ENCODE data around the gene RDX. TPM values are rescaled to one million over a fixed set of nuclear protein-coding genes. Genes with fewer than 3 reads are reported as not detected.

RDX gene
- total RNA-seq, 4 donors from 2014 or later: 75.7 to 114 (median 106) TPM

GRCh38 chr11:110269996-110270395 lies 26.4 kb downstream of the RDX start:
- TF ChIP-seq POLR2A (IDR thresholded peaks at IDR 0.05) (no peak), CTCF (IDR thresholded peaks at IDR 0.05) (no peak), POLR2AphosphoS5 (IDR thresholded peaks at IDR 0.05) (no peak), EP300 (IDR thresholded peaks at IDR 0.05) (no peak)
- H3K9me3 ChIP-seq: no peaks in the 10 kb centered on the region
- no peak overlapping the region for H3K27ac ChIP-seq
- peaks cover 0 to 50% of the 10 kb centered on the region in 2 donors for H3K36me3 ChIP-seq
- H3K27me3 ChIP-seq: no peaks in the 10 kb centered on the region
- ATAC-seq: no peak
- H3K4me3 ChIP-seq: no peak overlapping the region
- H3K4me1 ChIP-seq: peaks cover 0 to 34% (median 0%) of the 10 kb centered on the region in 3 donors
- WGBS, 2 donors (ENCODE audit: low coverage in 1 of 2): 87 to 93% methylated on average over 5 to 7 of the region's 7 CpGs

- WGBS, 2 donors (ENCODE audit: low coverage in 1 of 2): 86 to 100% methylated on average over 1 of the region's 1 CpG
- Histone ChIP-seq H3K9me3 (no peaks in the 10 kb centered on the region), H3K27me3 (no peaks in the 10 kb centered on the region), H3K4me1 (peaks cover 0 to 25% (median 0%) of the 10 kb centered on the region in 3 donors), H3K36me3 (peaks cover 0 to 56% of the 10 kb centered on the region in 2 donors), H3K27ac (no peak overlapping the region), H3K4me3 (no peak overlapping the region)
- no peak for TF ChIP-seq POLR2A (IDR thresholded peaks at IDR 0.05)
- no peak for TF ChIP-seq EP300 (IDR thresholded peaks at IDR 0.05)
- no peak for TF ChIP-seq CTCF (IDR thresholded peaks at IDR 0.05)
- no peak for TF ChIP-seq POLR2AphosphoS5 (IDR thresholded peaks at IDR 0.05)
- ATAC-seq: no peak
These were observed 28.0 kb downstream of the RDX start for GRCh38 chr11:110268441-110268840.

GRCh38 chr11:110262072-110262403 lies 34.4 kb downstream of the RDX start:
- Histone ChIP-seq H3K36me3 (peaks cover 0 to 67% of the 10 kb centered on the region in 2 donors), H3K4me3 (no peak overlapping the region), H3K27ac (no peak overlapping the region), H3K27me3 (no peaks in the 10 kb centered on the region), H3K4me1 (peaks cover 0 to 7% (median 0%) of the 10 kb centered on the region in 3 donors), H3K9me3 (no peaks in the 10 kb centered on the region)
- no peak for ATAC-seq
- WGBS, 2 donors (ENCODE audit: low coverage in 1 of 2): 63 to 91% methylated on average over 1 to 6 of the region's 6 CpGs
- TF ChIP-seq POLR2A (IDR thresholded peaks at IDR 0.05) (no peak), CTCF (IDR thresholded peaks at IDR 0.05) (no peak), POLR2AphosphoS5 (IDR thresholded peaks at IDR 0.05) (no peak), EP300 (IDR thresholded peaks at IDR 0.05) (no peak)

GRCh38 chr11:110261195-110262071 lies 35.0 kb downstream of the RDX start:
- Histone ChIP-seq H3K4me3 (no peak overlapping the region), H3K9me3 (no peaks in the 10 kb centered on the region), H3K27ac (no peak overlapping the region), H3K27me3 (no peaks in the 10 kb centered on the region), H3K36me3 (peaks cover 0 to 72% of the 10 kb centered on the region in 2 donors), H3K4me1 (peaks cover 0 to 7% (median 0%) of the 10 kb centered on the region in 3 donors)
- 83 to 86% methylated on average over 2 of the region's 2 CpGs for WGBS, 2 donors (ENCODE audit: low coverage in 1 of 2)
- no peak for TF ChIP-seq POLR2A (IDR thresholded peaks at IDR 0.05)
- no peak for TF ChIP-seq POLR2AphosphoS5 (IDR thresholded peaks at IDR 0.05)
- no peak for TF ChIP-seq EP300 (IDR thresholded peaks at IDR 0.05)
- no peak for TF ChIP-seq CTCF (IDR thresholded peaks at IDR 0.05)
- no peak for ATAC-seq

- TF ChIP-seq EP300 (IDR thresholded peaks at IDR 0.05) (no peak), POLR2A (IDR thresholded peaks at IDR 0.05) (no peak), POLR2AphosphoS5 (IDR thresholded peaks at IDR 0.05) (no peak), CTCF (IDR thresholded peaks at IDR 0.05) (no peak)
- 82 to 83% methylated on average over 3 of the region's 3 CpGs for WGBS, 2 donors (ENCODE audit: low coverage in 1 of 2)
These were observed 42.9 kb downstream of the RDX start for GRCh38 chr11:110253525-110253924.

More at GRCh38 chr11:110253525-110253924, 42.9 kb downstream of the RDX start:
- ATAC-seq: no peak
- Histone ChIP-seq H3K9me3 (no peaks in the 10 kb centered on the region), H3K27me3 (no peaks in the 10 kb centered on the region), H3K36me3 (peaks cover 0 to 62% of the 10 kb centered on the region in 2 donors), H3K4me1 (peaks cover 0 to 11% (median 9%) of the 10 kb centered on the region in 3 donors), H3K27ac (no peak overlapping the region), H3K4me3 (no peak overlapping the region)
